Measurements from ENCODE around the gene THOC6. TPM values are rescaled to one million over a fixed set of nuclear protein-coding genes. Genes with fewer than 3 reads are reported as not detected.

THOC6 gene
- total RNA-seq, 6 experiments from 2014 or later, result 18.2 to 21.6 (median 19.9) TPM

DNA sequence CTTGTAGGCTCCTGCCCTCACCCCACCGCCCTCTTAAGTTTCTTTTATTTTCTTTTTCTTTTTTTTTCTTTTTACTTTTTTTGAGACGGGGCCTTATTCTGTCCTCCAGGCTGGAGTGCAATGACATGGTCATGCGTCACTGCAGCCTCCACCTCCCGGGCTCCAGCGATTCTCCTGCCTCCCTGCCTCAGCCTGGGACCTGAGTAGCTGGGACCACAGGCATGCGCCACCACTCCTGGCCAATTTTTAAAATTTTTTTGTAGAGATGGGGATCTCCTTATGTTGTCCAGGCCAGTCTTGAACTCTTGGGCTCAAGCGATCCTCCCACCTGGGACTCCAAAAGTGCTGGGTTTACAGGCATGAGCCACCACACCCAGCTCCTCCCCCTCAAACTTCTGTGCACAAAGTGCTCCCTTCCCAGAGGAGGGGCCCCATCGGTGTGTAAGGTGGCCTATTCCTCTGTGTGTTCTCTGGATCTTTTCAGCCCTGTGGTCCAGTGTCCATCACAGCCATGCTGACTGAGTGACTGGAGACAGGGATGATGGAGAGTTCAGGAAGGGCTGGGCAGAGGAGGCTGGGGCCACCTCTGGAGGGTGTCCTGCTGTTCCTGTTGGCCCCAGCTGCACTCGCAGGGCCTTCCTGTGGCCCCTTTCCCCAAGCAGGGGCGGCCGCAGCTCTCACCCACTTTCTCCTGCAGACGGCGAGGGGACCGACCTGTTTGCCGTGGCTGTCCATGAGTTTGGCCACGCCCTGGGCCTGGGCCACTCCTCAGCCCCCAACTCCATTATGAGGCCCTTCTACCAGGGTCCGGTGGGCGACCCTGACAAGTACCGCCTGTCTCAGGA lies 32.7 kb downstream of the THOC6 start:
- no peaks in the 10 kb centered on the region for H3K9me3 Mint-ChIP-seq
- H3K36me3 Mint-ChIP-seq (ENCODE audit: low read depth), result no peaks in the 10 kb centered on the region
- H3K4me3 Mint-ChIP-seq, result no peak overlapping the region
- no peak overlapping the region for H3K27ac Mint-ChIP-seq
- TF ChIP-seq, protein P1, sequence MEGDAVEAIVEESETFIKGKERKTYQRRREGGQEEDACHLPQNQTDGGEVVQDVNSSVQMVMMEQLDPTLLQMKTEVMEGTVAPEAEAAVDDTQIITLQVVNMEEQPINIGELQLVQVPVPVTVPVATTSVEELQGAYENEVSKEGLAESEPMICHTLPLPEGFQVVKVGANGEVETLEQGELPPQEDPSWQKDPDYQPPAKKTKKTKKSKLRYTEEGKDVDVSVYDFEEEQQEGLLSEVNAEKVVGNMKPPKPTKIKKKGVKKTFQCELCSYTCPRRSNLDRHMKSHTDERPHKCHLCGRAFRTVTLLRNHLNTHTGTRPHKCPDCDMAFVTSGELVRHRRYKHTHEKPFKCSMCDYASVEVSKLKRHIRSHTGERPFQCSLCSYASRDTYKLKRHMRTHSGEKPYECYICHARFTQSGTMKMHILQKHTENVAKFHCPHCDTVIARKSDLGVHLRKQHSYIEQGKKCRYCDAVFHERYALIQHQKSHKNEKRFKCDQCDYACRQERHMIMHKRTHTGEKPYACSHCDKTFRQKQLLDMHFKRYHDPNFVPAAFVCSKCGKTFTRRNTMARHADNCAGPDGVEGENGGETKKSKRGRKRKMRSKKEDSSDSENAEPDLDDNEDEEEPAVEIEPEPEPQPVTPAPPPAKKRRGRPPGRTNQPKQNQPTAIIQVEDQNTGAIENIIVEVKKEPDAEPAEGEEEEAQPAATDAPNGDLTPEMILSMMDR (IDR thresholded peaks at IDR 0.05), result no peak
- peaks cover 8% of the 10 kb centered on the region for H3K4me1 Mint-ChIP-seq (ENCODE audit: low read depth)
- no peak for DNase-seq
- H3K27me3 Mint-ChIP-seq (ENCODE audit: insufficient read depth), result peaks cover 4% of the 10 kb centered on the region

- H3K27me3 Mint-ChIP-seq (ENCODE audit: insufficient read depth), result peaks cover 1% of the 10 kb centered on the region; the same call in 1 of the 2 replicates
- no peak overlapping the region for H3K27ac Mint-ChIP-seq
- TF ChIP-seq, protein P1 (IDR thresholded peaks at IDR 0.05), result no peak
- H3K36me3 Mint-ChIP-seq (ENCODE audit: low read depth), result no peaks in the 10 kb centered on the region
- H3K9me3 Mint-ChIP-seq, result no peaks in the 10 kb centered on the region
- DNase-seq, result no peak
- no peak overlapping the region for H3K4me3 Mint-ChIP-seq
- peaks cover 8% of the 10 kb centered on the region for H3K4me1 Mint-ChIP-seq (ENCODE audit: low read depth)
Observed at GRCh38 chr16:3057181-3058138, 33.6 kb downstream of the THOC6 start.

GRCh38 chr16:3058139-3059030 lies 34.5 kb downstream of the THOC6 start:
- peaks cover 8% of the 10 kb centered on the region for H3K4me1 Mint-ChIP-seq (ENCODE audit: low read depth)
- H3K27ac Mint-ChIP-seq, result no peak overlapping the region; the same call in 1 of the 2 replicates
- no peaks in the 10 kb centered on the region for H3K9me3 Mint-ChIP-seq
- peak overlapping the region; percentile 89 for H3K4me3 Mint-ChIP-seq
- peaks cover 4% of the 10 kb centered on the region for H3K27me3 Mint-ChIP-seq (ENCODE audit: insufficient read depth)
- TF ChIP-seq, protein P1 (IDR thresholded peaks at IDR 0.05), result no peak
- DNase-seq, result no peak
- no peaks in the 10 kb centered on the region for H3K36me3 Mint-ChIP-seq (ENCODE audit: low read depth)

GRCh38 chr16:3059041-3059722 lies 35.3 kb downstream of the THOC6 start:
- Mint-ChIP-seq H3K36me3 (ENCODE audit: low read depth) (no peaks in the 10 kb centered on the region), H3K4me1 (ENCODE audit: low read depth) (peaks cover 8% of the 10 kb centered on the region), H3K27ac (peak overlapping the region; percentile 84), H3K4me3 (peak overlapping the region; percentile 89), H3K27me3 (ENCODE audit: insufficient read depth) (peaks cover 4% of the 10 kb centered on the region), H3K9me3 (no peaks in the 10 kb centered on the region)
- TF ChIP-seq, protein P1 (IDR thresholded peaks at IDR 0.05), result peak; percentile 93
- peak; percentile 76 for DNase-seq

Measured in HFFc6 (cell line).